GM08714 (cell line): ENCODE measurements around the gene SPG7.

ENCODE experiments used
- H3K4me3 ChIP-seq: fragments of 200-500 bp; sonication (Bioruptor generic); 2 replicates; pipeline ENCODE4 v1.5.1; 2014; ENCODE audit warnings: mild to moderate bottlenecking, low read length, inconsistent platforms
- ZNF274 ChIP-seq: IDR thresholded peaks from 2 replicates; pipeline ENCODE4 v1.6.1; 2012; ENCODE audit warnings: mild to moderate bottlenecking, low read depth, low read length

Gene SPG7

DNA sequence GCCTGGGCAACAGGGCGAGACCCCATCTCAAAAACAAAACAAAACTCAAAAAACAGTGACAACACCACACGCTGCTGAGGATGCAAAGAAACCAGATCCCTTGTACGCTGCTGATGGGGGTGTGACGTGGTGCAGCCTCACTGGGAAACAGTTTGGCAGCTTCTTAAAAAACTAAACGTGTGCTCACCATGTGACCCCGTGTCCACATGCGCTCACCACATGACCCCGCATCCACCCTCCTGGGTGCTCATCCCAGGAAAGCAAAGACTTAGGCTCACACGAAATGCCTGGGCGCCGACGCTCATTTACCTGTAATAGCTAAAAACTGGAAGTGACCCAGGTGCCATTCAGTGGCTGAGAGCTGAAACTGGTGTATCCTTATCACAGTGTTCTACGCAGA is 32.4 kb downstream of the SPG7 start:
- no peak overlapping the region for H3K4me3 ChIP-seq
- no peak for TF ChIP-seq ZNF274

- no peak for TF ChIP-seq ZNF274
- no peak overlapping the region for H3K4me3 ChIP-seq
Measured at GRCh38 chr16:89541792-89542191, 33.6 kb downstream of the SPG7 start.

GRCh38 chr16:89544113-89544512 is 35.9 kb downstream of the SPG7 start:
- TF ChIP-seq ZNF274 = no peak
- no peak overlapping the region for H3K4me3 ChIP-seq

DNA sequence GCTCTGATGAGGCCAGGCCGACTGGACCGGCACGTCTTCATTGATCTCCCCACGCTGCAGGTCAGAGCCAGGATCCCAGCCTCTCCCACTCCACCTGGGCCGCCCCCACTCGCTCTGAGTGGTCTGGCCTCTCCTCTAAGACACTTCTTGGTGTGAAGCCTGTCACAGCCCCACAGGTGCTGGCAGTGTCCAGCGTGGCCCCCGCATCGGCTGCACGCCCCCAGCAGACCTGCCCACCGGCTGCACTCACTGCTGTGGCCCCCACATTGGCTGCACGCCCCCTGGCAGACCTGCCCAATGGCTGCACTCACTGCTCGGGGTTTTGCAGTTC is 36.5 kb downstream of the SPG7 start:
- no peak overlapping the region for H3K4me3 ChIP-seq
- TF ChIP-seq ZNF274 = no peak

- no peak overlapping the region for H3K4me3 ChIP-seq
- no peak for TF ChIP-seq ZNF274
Measured at GRCh38 chr16:89545044-89545830, 37.0 kb downstream of the SPG7 start.

DNA sequence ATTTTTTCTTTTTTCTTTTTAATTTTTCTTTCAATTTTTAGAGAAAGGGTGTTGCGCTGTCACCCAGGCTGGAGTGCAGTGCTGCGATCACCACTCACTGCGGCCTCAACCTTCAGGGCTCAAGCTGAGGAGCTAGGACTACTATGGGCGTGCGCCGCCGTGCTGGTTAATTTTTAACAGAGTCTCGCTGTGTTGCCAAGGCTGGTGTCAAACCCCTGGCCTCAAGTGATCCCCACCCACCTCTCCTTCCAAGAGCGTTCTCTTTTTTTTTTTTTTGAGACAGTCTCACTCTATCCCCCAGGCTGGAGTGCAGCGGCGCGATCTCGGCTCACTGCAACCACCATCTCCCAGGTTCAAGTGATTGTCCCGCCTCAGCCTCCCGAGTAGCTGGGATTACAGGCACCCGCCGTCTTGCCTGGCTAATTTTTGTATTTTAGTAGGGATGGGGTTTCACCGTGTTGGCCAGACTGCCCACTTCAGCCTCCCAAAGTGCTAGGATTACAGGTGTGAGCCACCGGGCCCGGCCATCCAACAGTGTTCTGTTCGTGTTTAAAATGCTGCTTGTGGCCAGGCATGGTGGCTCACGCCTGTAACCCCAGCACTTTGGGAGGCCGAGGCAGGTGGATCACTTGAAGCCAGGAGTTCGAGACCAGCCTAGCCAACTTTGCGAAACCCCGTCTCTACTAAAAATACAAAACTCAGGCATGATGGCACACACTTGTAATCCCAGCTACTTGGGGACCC is 37.8 kb downstream of the SPG7 start:
- H3K4me3 ChIP-seq = no peak overlapping the region
- no peak for TF ChIP-seq ZNF274

DNA sequence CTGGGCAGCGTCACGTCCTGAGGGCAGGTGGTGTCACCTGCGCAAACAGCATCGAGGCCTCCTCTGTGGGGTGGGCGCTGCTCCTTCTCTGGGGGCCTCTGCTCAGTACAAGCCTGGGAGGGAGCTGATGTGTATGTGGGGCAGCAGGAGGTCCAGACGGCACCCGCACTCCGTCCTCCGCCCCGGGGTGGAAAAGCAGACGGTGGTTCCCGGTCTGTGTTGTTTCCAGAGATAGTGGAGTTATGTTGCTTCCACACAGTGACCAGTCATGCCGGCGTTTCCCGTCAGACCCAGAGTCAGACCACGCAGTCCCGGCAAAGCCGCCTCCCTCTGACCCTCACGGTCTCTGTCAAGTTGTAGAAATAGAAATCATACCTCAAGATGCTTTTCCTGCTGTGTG is 38.6 kb downstream of the SPG7 start:
- TF ChIP-seq ZNF274 = no peak
- H3K4me3 ChIP-seq = no peak overlapping the region

DNA sequence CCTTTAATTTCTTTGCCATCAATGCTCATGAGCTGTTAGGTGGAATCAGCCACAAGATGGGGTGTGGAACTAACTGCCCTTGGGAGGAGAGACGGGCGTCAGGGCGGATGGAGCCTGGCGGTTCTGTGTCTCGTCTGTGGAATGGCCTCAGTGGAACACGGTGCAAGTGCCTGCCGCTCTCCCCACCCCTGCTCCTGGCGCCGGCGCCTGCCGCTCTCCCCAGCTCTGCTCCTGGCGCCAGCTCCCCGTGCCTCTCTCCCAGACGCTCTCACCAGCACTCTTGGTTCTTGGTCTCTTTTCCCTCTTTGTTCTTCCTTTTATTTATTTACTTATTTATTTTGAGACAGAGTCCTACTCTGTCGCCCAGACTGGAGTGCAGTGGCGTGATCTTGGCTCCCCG is 39.1 kb downstream of the SPG7 start:
- TF ChIP-seq ZNF274 = no peak
- no peak overlapping the region for H3K4me3 ChIP-seq

DNA sequence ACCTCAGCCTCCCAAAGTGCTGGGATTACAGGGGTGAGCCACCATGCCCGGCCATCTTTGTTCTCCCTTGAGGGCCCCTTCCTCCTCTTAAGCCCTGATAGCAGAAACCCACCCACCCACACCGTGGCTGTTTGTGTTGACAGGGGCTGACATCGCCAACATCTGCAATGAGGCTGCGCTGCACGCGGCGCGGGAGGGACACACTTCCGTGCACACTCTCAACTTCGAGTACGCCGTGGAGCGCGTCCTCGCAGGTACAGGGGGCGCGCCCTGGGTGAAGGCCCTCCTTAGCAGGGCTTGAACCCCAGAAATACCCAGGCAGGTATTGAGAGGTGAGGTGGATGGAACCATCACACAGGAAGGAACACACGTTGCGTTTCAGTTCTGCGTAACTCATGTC is 39.7 kb downstream of the SPG7 start:
- TF ChIP-seq ZNF274 = no peak
- H3K4me3 ChIP-seq = no peak overlapping the region

DNA sequence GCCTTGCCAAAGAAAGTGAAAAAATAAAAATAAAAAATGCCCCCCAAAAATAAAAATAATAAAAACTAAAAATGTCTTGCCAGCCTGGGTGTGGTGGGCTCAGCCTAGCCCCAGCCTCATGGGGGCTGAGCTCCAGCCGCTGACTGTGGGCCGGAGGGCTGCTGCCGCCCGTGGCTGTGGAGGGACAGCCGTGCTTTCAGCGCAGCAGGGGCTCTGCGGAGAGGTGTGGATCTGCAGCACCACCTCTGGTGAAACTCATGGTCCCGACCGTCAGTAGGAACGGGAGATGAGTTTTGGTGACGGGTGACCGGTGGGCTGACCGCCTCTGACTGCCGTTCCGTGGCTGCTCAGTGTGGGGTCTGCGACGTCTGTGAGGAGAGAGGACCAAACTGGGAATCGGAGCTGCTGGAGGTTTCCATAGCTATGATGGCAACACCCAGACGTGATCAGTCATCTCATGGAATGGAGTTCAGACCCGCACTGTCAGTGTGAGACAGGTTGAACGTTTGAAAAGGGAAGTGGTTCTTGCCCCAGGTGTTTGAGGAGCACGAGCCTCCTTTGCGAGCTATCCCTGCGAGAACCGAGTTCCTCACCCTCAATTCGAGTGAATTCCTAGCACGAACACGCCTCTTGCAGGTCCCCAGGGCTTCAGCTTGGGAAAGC is 40.3 kb downstream of the SPG7 start:
- TF ChIP-seq ZNF274 = no peak
- no peak overlapping the region for H3K4me3 ChIP-seq

DNA sequence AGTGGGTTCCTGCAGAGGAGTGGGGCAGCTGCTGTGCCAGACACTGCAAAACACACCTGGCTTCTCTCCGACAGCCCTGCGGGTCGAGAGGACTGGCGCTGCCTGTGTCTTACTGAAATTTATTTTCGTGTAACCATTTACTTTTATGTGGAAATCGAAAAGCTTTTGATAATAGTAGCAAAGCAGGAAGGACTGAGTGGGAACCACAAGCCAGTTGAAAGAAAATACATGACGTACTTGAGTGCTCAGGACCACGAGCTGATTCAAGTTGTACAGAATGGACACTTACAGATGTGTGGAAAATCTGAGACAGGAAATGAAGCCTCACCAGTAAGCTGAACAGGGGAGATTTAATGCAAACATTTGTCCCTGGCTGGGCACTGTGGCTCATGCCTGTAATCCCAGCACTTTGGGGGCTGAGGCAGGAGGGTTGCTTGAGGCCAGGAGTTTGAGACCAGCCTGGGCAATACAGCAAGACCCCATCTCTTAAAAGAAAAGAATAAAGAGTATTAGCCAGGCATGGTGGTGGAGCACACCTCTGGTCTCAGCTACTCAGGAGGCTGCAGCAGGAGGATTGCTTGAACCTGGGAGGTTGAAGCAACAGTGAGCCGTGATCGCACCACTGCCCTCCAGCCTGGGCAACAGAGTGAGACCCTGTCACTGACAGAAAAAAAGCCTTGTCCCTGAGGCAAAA is 41.0 kb downstream of the SPG7 start:
- no peak overlapping the region for H3K4me3 ChIP-seq
- no peak for TF ChIP-seq ZNF274

DNA sequence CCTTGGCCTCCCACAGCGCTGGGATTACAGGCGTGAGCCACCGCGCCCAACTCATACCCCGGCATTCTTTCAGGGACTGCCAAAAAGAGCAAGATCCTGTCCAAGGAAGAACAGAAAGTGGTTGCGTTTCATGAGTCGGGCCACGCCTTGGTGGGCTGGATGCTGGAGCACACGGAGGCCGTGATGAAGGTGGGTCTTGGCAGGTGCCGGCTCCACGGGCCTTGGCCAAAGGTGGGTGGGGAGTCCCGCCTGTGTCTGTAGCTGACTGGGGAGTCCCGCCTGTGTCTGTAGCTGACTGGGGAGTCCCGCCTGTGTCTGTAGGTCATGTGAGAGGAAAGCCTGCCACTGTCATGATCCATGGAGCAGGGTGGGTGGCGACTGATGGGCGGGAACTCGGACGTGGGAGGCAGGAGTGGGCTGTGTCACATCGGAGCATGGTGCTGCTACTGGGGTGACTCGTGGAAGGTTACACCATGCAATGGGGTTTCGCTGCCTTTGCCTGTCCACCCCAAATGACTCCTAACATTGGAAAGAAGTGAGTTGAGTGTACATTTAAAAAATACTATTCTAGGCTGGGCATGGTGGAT is 42.3 kb downstream of the SPG7 start:
- TF ChIP-seq ZNF274 = no peak
- no peak overlapping the region for H3K4me3 ChIP-seq

DNA sequence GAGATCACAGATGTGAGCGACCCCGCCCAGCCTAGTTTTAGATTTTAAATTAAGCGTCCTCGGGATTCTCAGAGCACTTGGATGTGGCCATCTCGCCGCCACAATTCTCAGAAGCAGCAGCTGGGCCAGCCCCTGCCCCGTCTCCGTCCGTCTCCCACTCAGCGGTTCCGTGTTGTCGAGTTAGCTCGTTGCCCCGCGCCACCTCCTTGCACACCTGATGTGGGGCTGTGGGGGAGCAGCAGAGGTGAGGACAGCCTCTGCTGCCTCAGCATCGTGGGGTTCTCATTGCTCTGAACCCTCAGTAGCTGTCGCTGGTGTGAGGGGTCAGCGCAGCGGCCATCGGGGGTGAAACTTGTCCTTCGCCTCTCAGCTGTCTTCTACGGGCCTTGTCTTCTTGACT is 44.1 kb downstream of the SPG7 start:
- TF ChIP-seq ZNF274 = no peak
- no peak overlapping the region for H3K4me3 ChIP-seq

GRCh38 chr16:89552913-89553312 is 44.7 kb downstream of the SPG7 start:
- no peak overlapping the region for H3K4me3 ChIP-seq
- TF ChIP-seq ZNF274 = no peak
